HepG2 (cell line): ENCODE results near the gene MRPL20. TPM values are rescaled to one million over a fixed set of nuclear protein-coding genes. Genes with fewer than 3 reads are reported as not detected.

Source experiments
- ATF2 ChIP-seq: sonication (generic); formaldehyde crosslinking; IDR thresholded peaks from 2 replicates; pipeline ENCODE4 v1.4.0; 2020; ENCODE audit warnings: missing genetic modification reagents
- FOXP4 ChIP-seq: sonication (generic); formaldehyde crosslinking; IDR thresholded peaks from 2 replicates; pipeline ENCODE4 v1.4.0; 2020; ENCODE audit warnings: missing genetic modification reagents
- HDAC2 ChIP-seq: sonication (generic); formaldehyde crosslinking; IDR thresholded peaks from 2 replicates; pipeline ENCODE4 v1.4.0; 2020; ENCODE audit warnings: missing genetic modification reagents
- HOXA9 ChIP-seq: sonication (generic); formaldehyde crosslinking; IDR thresholded peaks from 2 replicates; pipeline ENCODE4 v1.8.1; 2022; ENCODE audit warnings: missing genetic modification reagents, mild to moderate bottlenecking, moderate library complexity, borderline replicate concordance
- MAZ ChIP-seq, 2 experiments: sonication (generic) in 1 of 2; formaldehyde crosslinking in 1 of 2; IDR thresholded peaks; 2 replicates each; pipeline versions ENCODE4 v1.5.0 to v1.6.1; 2012 to 2020; ENCODE audit warnings: low read depth in 2 of 2, mild to moderate bottlenecking in 2 of 2, borderline replicate concordance in 1 of 2, improper control_type of control experiment in 1 of 2, low read length in 1 of 2, missing genetic modification reagents in 1 of 2, moderate library complexity in 1 of 2
- SIN3B ChIP-seq: fragments of 150-350 bp; IDR thresholded peaks from 2 replicates; pipeline ENCODE4 v1.6.1; 2014; ENCODE audit warnings: low read length
- ZBTB37 ChIP-seq: sonication (generic); formaldehyde crosslinking; IDR thresholded peaks from 2 replicates; pipeline ENCODE4 v1.4.0; 2020; ENCODE audit warnings: mild to moderate bottlenecking, missing genetic modification reagents
- ZNF30 ChIP-seq: sonication (generic); formaldehyde crosslinking; IDR thresholded peaks from 2 replicates; pipeline ENCODE4 v1.5.0; 2020; ENCODE audit warnings: mild to moderate bottlenecking, missing genetic modification reagents
- ZNF672 ChIP-seq: sonication (generic); formaldehyde crosslinking; IDR thresholded peaks from 2 replicates; pipeline ENCODE4 v1.8.1; 2022; ENCODE audit warnings: missing genetic modification reagents
- ZNF746 ChIP-seq: sonication (generic); formaldehyde crosslinking; IDR thresholded peaks from 2 replicates; pipeline ENCODE4 v1.8.0; 2022; ENCODE audit warnings: mild to moderate bottlenecking, missing genetic modification reagents
- ZSCAN21 ChIP-seq: sonication (generic); formaldehyde crosslinking; IDR thresholded peaks from 2 replicates; pipeline ENCODE4 v1.8.0; 2022; ENCODE audit warnings: mild to moderate bottlenecking, missing genetic modification reagents, moderate library complexity, borderline replicate concordance
- polyA plus RNA-seq, 8 experiments: library from polyadenylated mRNA; depleted of rRNA in 3 of 8; stranded (reverse) in 7 of 8; unstranded in 1 of 8; fragments of >200 nt; fragmentation: Illumina TruSeq in 4 of 8; extraction: Trizol in 4 of 8; gene quantifications; 2 replicates each; pipeline versions ENCODE4 v1.2.1 to v1.2.3, GENCODE V29; 2011 to 2016; ENCODE audit warnings: low read depth in 4 of 8, missing spikeins in 1 of 8, mixed read lengths in 1 of 8; ENCODE audit not compliant: insufficient read depth in 1 of 8
- total RNA-seq, 5 experiments: library from RNA; depleted of rRNA; stranded (reverse); fragments of >200 nt; fragmentation: Illumina TruSeq; extraction: Trizol; gene quantifications; 2 replicates each; pipeline ENCODE4 v1.2.3, GENCODE V29; 2016; ENCODE audit warnings: low read depth in 1 of 5
- TF ChIP-seq, protein P1 (sequence below): sonication (generic); formaldehyde crosslinking; IDR thresholded peaks from 2 replicates; pipeline ENCODE4 v1.5.1; 2020; ENCODE audit warnings: missing genetic modification reagents, mild to moderate bottlenecking, borderline replicate concordance
- TF ChIP-seq, protein P2 (sequence below): sonication (generic); formaldehyde crosslinking; IDR thresholded peaks from 2 replicates; pipeline ENCODE4 v1.4.0; 2020; ENCODE audit warnings: mild to moderate bottlenecking, low read depth, missing genetic modification reagents
- TF ChIP-seq, protein P3 (sequence below): sonication (generic); formaldehyde crosslinking; IDR thresholded peaks from 2 replicates; pipeline ENCODE4 v1.5.0; 2020; ENCODE audit warnings: mild to moderate bottlenecking, missing genetic modification reagents

MRPL20 gene
- total and polyA plus RNA-seq, 2 of the 13 experiments (the other 11 are each of a cell fraction or from before 2014, with no cell fraction given), result 59.2 to 127 TPM

DNA sequence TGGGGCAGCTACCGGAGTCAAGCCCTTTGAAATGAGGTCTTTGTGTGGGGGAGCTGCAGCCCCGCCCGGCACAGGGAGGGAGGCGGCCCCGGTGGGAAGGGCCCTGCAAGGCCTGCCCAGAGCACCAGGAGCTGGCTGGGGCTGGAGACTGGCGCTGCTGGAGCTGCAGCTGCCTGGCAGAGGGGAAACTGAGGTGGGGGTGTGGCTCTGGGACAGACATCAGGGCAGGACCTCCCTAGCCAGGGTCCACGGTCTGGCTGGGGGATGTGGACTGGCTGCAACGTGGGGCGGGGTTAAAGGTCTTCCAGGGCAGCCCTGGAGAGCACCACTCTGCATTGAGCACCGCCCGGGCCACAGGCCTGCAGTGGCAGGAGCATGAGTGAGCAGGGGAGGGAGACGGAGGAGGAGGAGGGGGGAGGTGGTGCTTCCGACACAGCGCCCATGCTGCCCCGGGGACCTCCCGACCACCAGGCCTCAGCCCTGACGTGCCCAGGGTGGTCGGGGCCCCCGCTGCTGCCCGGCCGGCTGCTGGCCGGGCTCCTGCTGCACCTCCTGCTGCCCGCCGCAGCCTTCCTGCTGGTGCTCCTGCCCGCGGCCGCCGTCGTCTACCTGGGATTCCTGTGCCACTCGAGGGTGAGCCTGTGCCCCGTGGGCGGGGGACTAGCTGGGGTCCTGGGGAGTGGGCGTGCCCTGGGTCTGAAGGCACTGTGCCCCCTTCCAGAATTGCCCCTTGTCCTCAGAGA, 18.8 kb upstream of the MRPL20 start (continued):
- TF ChIP-seq ZNF30 (CRISPR knock-in tag), result no peak
- TF ChIP-seq, protein P1, sequence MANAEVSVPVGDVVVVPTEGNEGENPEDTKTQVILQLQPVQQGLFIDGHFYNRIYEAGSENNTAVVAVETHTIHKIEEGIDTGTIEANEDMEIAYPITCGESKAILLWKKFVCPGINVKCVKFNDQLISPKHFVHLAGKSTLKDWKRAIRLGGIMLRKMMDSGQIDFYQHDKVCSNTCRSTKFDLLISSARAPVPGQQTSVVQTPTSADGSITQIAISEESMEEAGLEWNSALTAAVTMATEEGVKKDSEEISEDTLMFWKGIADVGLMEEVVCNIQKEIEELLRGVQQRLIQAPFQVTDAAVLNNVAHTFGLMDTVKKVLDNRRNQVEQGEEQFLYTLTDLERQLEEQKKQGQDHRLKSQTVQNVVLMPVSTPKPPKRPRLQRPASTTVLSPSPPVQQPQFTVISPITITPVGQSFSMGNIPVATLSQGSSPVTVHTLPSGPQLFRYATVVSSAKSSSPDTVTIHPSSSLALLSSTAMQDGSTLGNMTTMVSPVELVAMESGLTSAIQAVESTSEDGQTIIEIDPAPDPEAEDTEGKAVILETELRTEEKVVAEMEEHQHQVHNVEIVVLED (CRISPR knock-in tag), result peak; percentile 32; the same call in 1 of the 2 replicates
- TF ChIP-seq FOXP4 (CRISPR knock-in tag), result no peak
- TF ChIP-seq, protein P2, sequence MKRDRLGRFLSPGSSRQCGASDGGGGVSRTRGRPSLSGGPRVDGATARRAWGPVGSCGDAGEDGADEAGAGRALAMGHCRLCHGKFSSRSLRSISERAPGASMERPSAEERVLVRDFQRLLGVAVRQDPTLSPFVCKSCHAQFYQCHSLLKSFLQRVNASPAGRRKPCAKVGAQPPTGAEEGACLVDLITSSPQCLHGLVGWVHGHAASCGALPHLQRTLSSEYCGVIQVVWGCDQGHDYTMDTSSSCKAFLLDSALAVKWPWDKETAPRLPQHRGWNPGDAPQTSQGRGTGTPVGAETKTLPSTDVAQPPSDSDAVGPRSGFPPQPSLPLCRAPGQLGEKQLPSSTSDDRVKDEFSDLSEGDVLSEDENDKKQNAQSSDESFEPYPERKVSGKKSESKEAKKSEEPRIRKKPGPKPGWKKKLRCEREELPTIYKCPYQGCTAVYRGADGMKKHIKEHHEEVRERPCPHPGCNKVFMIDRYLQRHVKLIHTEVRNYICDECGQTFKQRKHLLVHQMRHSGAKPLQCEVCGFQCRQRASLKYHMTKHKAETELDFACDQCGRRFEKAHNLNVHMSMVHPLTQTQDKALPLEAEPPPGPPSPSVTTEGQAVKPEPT, result no peak
- TF ChIP-seq, protein P3, sequence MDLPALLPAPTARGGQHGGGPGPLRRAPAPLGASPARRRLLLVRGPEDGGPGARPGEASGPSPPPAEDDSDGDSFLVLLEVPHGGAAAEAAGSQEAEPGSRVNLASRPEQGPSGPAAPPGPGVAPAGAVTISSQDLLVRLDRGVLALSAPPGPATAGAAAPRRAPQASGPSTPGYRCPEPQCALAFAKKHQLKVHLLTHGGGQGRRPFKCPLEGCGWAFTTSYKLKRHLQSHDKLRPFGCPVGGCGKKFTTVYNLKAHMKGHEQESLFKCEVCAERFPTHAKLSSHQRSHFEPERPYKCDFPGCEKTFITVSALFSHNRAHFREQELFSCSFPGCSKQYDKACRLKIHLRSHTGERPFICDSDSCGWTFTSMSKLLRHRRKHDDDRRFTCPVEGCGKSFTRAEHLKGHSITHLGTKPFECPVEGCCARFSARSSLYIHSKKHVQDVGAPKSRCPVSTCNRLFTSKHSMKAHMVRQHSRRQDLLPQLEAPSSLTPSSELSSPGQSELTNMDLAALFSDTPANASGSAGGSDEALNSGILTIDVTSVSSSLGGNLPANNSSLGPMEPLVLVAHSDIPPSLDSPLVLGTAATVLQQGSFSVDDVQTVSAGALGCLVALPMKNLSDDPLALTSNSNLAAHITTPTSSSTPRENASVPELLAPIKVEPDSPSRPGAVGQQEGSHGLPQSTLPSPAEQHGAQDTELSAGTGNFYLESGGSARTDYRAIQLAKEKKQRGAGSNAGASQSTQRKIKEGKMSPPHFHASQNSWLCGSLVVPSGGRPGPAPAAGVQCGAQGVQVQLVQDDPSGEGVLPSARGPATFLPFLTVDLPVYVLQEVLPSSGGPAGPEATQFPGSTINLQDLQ (CRISPR knock-in tag), result peak; percentile 65; the same call in 1 of the 2 replicates
- TF ChIP-seq ATF2, result no peak
- TF ChIP-seq ZBTB37 (CRISPR knock-in tag), result no peak
- peak; percentile 47; the same call in 1 of the 2 replicates for TF ChIP-seq ZNF672 (CRISPR knock-in tag)
- 0 out of 2 replicates have a peak, but pooled peaks have one; percentile 35 for TF ChIP-seq HDAC2 (CRISPR knock-in tag)
- no peak for TF ChIP-seq HOXA9 (CRISPR knock-in tag)
- peak; percentile 48; the same call in 1 of the 2 replicates for TF ChIP-seq ZNF746 (CRISPR knock-in tag)
- TF ChIP-seq SIN3B, result no peak
- 0 out of 2 replicates have a peak, but pooled peaks have one; percentile 28 for TF ChIP-seq MAZ (IDR thresholded peaks at IDR 0.05; ENCODE audit: borderline replicate concordance, low read depth, low read length)
- peak; percentile 71 for TF ChIP-seq MAZ (CRISPR knock-in tag; IDR thresholded peaks at IDR 0.05; ENCODE audit: low read depth)
- peak; percentile 96 for TF ChIP-seq ZSCAN21 (CRISPR knock-in tag)
